GM19240 (cell line): ENCODE results near the gene FMNL2.
"Not testable (repeated sequence)": the region's sequence is repeated elsewhere in the genome, so short reads cannot be mapped to it uniquely, and the experiment has no call there.

ENCODE experiments used
- DNase-seq: peaks from one replicate; pipeline ENCODE4 v3.0.0; 2011; ENCODE audit warnings: low spot score; ENCODE audit not compliant: insufficient read length

FMNL2 gene

GRCh38 chr2:152375174-152375573 is 40.2 kb downstream of the FMNL2 start:
- DNase-seq = no peak

- no peak for DNase-seq
Observed at GRCh38 chr2:152376385-152376784, 41.4 kb downstream of the FMNL2 start.

- no peak for DNase-seq
Observed at GRCh38 chr2:152376968-152377367, 42.0 kb downstream of the FMNL2 start.

- no peak for DNase-seq
Observed at GRCh38 chr2:152379089-152379488, 44.1 kb downstream of the FMNL2 start.

GRCh38 chr2:152380261-152381055 is 45.5 kb downstream of the FMNL2 start:
- DNase-seq = no peak

GRCh38 chr2:152383702-152384101 is 48.7 kb downstream of the FMNL2 start:
- DNase-seq = no peak

- no peak for DNase-seq
Observed at GRCh38 chr2:152384992-152385391, 50.0 kb downstream of the FMNL2 start.

- no peak for DNase-seq
Observed at GRCh38 chr2:152385650-152386049, 50.7 kb downstream of the FMNL2 start.

GRCh38 chr2:152386266-152386665 is 51.3 kb downstream of the FMNL2 start:
- DNase-seq = no peak

- DNase-seq = no peak
Observed at GRCh38 chr2:152387041-152387440, 52.1 kb downstream of the FMNL2 start.

GRCh38 chr2:152388269-152388668 is 53.3 kb downstream of the FMNL2 start:
- DNase-seq = not testable (repeated sequence)

- DNase-seq = no peak
Observed at GRCh38 chr2:152389483-152389882, 54.5 kb downstream of the FMNL2 start.

- no peak for DNase-seq
Observed at GRCh38 chr2:152390837-152391236, 55.9 kb downstream of the FMNL2 start.

- no peak for DNase-seq
Observed at GRCh38 chr2:152391318-152391717, 56.3 kb downstream of the FMNL2 start.

GRCh38 chr2:152393377-152393776 is 58.4 kb downstream of the FMNL2 start:
- DNase-seq = no peak

- no peak for DNase-seq
Observed at GRCh38 chr2:152394326-152394725, 59.4 kb downstream of the FMNL2 start.

GRCh38 chr2:152395103-152395502 is 60.1 kb downstream of the FMNL2 start:
- DNase-seq = no peak

- DNase-seq = no peak
Observed at GRCh38 chr2:152395572-152395971, 60.6 kb downstream of the FMNL2 start.

GRCh38 chr2:152396051-152396511 is 61.1 kb downstream of the FMNL2 start:
- no peak for DNase-seq

GRCh38 chr2:152396763-152397162 is 61.8 kb downstream of the FMNL2 start:
- DNase-seq = no peak

GRCh38 chr2:152399003-152399402 is 64.0 kb downstream of the FMNL2 start:
- no peak for DNase-seq

GRCh38 chr2:152400607-152401214 is 65.7 kb downstream of the FMNL2 start:
- no peak for DNase-seq
